ENCODE results near the gene TBC1D1.

The TBC1D1 gene

GRCh38 chr4:38169524-38169923 lies 278.6 kb downstream of the TBC1D1 start:
- no peak for DNase-seq (ENCODE audit: low spot score)

- DNase-seq (ENCODE audit: low spot score), result no peak
Observed at GRCh38 chr4:38170338-38171169, 279.7 kb downstream of the TBC1D1 start.

GRCh38 chr4:38172078-38172477 lies 281.2 kb downstream of the TBC1D1 start:
- no peak for DNase-seq (ENCODE audit: low spot score)

- peak; percentile 88 for DNase-seq (ENCODE audit: low spot score)
Observed at GRCh38 chr4:38173935-38174518, 283.1 kb downstream of the TBC1D1 start.

GRCh38 chr4:38174801-38175200 lies 283.9 kb downstream of the TBC1D1 start:
- DNase-seq (ENCODE audit: low spot score), result no peak

GRCh38 chr4:38176165-38176564 lies 285.3 kb downstream of the TBC1D1 start:
- no peak for DNase-seq (ENCODE audit: low spot score)

GRCh38 chr4:38177035-38177546 lies 286.2 kb downstream of the TBC1D1 start:
- DNase-seq (ENCODE audit: low spot score), result no peak

- no peak for DNase-seq (ENCODE audit: low spot score)
Observed at GRCh38 chr4:38177641-38178391, 286.9 kb downstream of the TBC1D1 start.

GRCh38 chr4:38178392-38178995 lies 287.6 kb downstream of the TBC1D1 start:
- no peak for DNase-seq (ENCODE audit: low spot score)

GRCh38 chr4:38179690-38180377 lies 288.9 kb downstream of the TBC1D1 start:
- peak; percentile 97 for DNase-seq (ENCODE audit: low spot score)

GRCh38 chr4:38180456-38180855 lies 289.6 kb downstream of the TBC1D1 start:
- DNase-seq (ENCODE audit: low spot score), result peak; percentile 83

GRCh38 chr4:38181286-38181685 lies 290.4 kb downstream of the TBC1D1 start:
- no peak for DNase-seq (ENCODE audit: low spot score)

GRCh38 chr4:38182334-38182998 lies 291.6 kb downstream of the TBC1D1 start:
- no peak for DNase-seq (ENCODE audit: low spot score)

GRCh38 chr4:38184404-38184803 lies 293.5 kb downstream of the TBC1D1 start:
- DNase-seq (ENCODE audit: low spot score), result no peak

- DNase-seq (ENCODE audit: low spot score), result no peak
Observed at GRCh38 chr4:38185406-38186144, 294.7 kb downstream of the TBC1D1 start.

GRCh38 chr4:38188136-38188535 lies 297.3 kb downstream of the TBC1D1 start:
- DNase-seq (ENCODE audit: low spot score), result no peak

GRCh38 chr4:38188631-38189101 lies 297.8 kb downstream of the TBC1D1 start:
- DNase-seq (ENCODE audit: low spot score), result peak; percentile 96
